ENCODE measurements around the gene DLG2. TPM values are rescaled to one million over a fixed set of nuclear protein-coding genes. Genes with fewer than 3 reads are reported as not detected.

The DLG2 gene
- total RNA-seq, 4 donors from 2014 or later: 2.9 to 30.2 (median 22.6) TPM

- intact Hi-C loops (cut with DNase I; ENCODE audit: low total_unique reads): no loop called here
- no peak for DNase-seq
- Histone ChIP-seq H3K9me3 (no peaks in the 10 kb centered on the region), H3K27ac (no peak overlapping the region), H3K4me3 (no peak overlapping the region), H3K36me3 (no peaks in the 10 kb centered on the region), H3K27me3 (no peaks in the 10 kb centered on the region), H3K4me1 (no peaks in the 10 kb centered on the region)
- TF ChIP-seq CTCF (IDR thresholded peaks at IDR 0.05): no peak
- TF ChIP-seq POLR2A (IDR thresholded peaks at IDR 0.05): no peak
Observed at GRCh38 chr11:85530634-85531033, 96.5 kb downstream of the DLG2 start.

GRCh38 chr11:85526564-85526963, 100.6 kb downstream of the DLG2 start:
- Histone ChIP-seq H3K4me1 (no peaks in the 10 kb centered on the region), H3K9me3 (no peaks in the 10 kb centered on the region), H3K4me3 (no peak overlapping the region), H3K27me3 (no peaks in the 10 kb centered on the region), H3K36me3 (no peaks in the 10 kb centered on the region), H3K27ac (no peak overlapping the region)
- DNase-seq: no peak
- intact Hi-C loops (cut with DNase I; ENCODE audit: low total_unique reads): no loop called here
- TF ChIP-seq POLR2A (IDR thresholded peaks at IDR 0.05) (no peak), CTCF (IDR thresholded peaks at IDR 0.05) (no peak)

- H3K4me3 ChIP-seq: no peak overlapping the region
- H3K36me3 ChIP-seq: no peaks in the 10 kb centered on the region
- intact Hi-C loops (cut with DNase I; ENCODE audit: low total_unique reads): no loop called here
- H3K27me3 ChIP-seq: no peaks in the 10 kb centered on the region
- no peak overlapping the region for H3K27ac ChIP-seq
- no peaks in the 10 kb centered on the region for H3K9me3 ChIP-seq
- TF ChIP-seq POLR2A (IDR thresholded peaks at IDR 0.05) (no peak), CTCF (IDR thresholded peaks at IDR 0.05) (no peak)
- no peak for DNase-seq
- H3K4me1 ChIP-seq: no peaks in the 10 kb centered on the region
Observed at GRCh38 chr11:85525686-85526085, 101.5 kb downstream of the DLG2 start.

- intact Hi-C loops (cut with DNase I; ENCODE audit: low total_unique reads): no loop called here
Observed at GRCh38 chr11:85517272-85517671, 109.9 kb downstream of the DLG2 start.

GRCh38 chr11:85495918-85496317, 131.2 kb downstream of the DLG2 start:
- H3K4me1 ChIP-seq: no peaks in the 10 kb centered on the region
- intact Hi-C loops (cut with DNase I; ENCODE audit: low total_unique reads): no loop called here
- no peaks in the 10 kb centered on the region for H3K9me3 ChIP-seq
- H3K27me3 ChIP-seq: no peaks in the 10 kb centered on the region
- no peaks in the 10 kb centered on the region for H3K36me3 ChIP-seq
- H3K4me3 ChIP-seq: no peak overlapping the region
- no peak for DNase-seq
- H3K27ac ChIP-seq: no peak overlapping the region
- TF ChIP-seq POLR2A (IDR thresholded peaks at IDR 0.05) (no peak), CTCF (IDR thresholded peaks at IDR 0.05) (no peak)

More at GRCh38 chr11:85517272-85517671, 109.9 kb downstream of the DLG2 start:
- no peaks in the 10 kb centered on the region for H3K4me1 ChIP-seq
- H3K27me3 ChIP-seq: no peaks in the 10 kb centered on the region
- no peaks in the 10 kb centered on the region for H3K36me3 ChIP-seq
- H3K9me3 ChIP-seq: no peaks in the 10 kb centered on the region
- H3K4me3 ChIP-seq: no peak overlapping the region
- no peak for TF ChIP-seq POLR2A (IDR thresholded peaks at IDR 0.05)
- no peak for TF ChIP-seq CTCF (IDR thresholded peaks at IDR 0.05)
- no peak for DNase-seq
- no peak overlapping the region for H3K27ac ChIP-seq

Measured in uterus (tissue), 4 donors.